ENCODE measurements around the gene U2AF2.

DNA sequence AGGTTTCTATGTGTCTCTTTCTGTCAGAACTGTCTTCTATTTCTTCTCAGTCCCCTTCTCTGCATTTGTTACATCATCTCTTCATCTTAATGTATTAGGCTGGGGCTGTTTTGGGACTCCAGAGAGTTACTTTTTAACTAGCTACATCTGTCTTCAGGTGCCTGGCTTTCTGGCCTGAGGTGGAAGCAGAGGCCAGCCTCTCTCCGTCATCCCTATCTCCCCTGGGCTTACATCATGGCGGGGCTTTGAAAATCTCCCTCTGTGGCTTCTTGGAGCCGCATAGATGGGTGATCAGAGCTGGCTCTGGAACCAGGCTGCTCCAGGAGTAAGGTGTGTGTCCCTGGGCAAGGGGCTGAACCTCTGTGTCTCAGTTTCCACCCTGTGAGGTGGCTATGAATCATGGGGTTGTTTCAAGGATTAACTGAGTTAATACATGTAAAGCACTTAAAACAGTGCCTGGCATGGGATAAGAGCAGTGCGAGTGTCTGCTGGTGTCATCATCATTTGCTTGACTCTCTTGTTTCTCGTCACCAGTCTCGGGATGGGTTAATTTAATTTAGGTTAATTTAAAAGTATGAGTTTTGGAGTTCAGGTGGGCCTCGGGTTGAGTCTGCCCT lies 22.2 kb downstream of the U2AF2 start:
- TF ChIP-seq POLR2A (IDR thresholded peaks at IDR 0.05), result no peak
- no peak for TF ChIP-seq POLR2AphosphoS5 (IDR thresholded peaks at IDR 0.05)
- TF ChIP-seq, protein P1, sequence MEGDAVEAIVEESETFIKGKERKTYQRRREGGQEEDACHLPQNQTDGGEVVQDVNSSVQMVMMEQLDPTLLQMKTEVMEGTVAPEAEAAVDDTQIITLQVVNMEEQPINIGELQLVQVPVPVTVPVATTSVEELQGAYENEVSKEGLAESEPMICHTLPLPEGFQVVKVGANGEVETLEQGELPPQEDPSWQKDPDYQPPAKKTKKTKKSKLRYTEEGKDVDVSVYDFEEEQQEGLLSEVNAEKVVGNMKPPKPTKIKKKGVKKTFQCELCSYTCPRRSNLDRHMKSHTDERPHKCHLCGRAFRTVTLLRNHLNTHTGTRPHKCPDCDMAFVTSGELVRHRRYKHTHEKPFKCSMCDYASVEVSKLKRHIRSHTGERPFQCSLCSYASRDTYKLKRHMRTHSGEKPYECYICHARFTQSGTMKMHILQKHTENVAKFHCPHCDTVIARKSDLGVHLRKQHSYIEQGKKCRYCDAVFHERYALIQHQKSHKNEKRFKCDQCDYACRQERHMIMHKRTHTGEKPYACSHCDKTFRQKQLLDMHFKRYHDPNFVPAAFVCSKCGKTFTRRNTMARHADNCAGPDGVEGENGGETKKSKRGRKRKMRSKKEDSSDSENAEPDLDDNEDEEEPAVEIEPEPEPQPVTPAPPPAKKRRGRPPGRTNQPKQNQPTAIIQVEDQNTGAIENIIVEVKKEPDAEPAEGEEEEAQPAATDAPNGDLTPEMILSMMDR (IDR thresholded peaks at IDR 0.05), result no peak
- TF ChIP-seq EP300 (IDR thresholded peaks at IDR 0.05), result no peak

Data from stomach (tissue), 4 donors.